Left lobe of liver (tissue), 2 donors: ENCODE measurements around the gene DYSF. TPM values are rescaled to one million over a fixed set of nuclear protein-coding genes. Genes with fewer than 3 reads are reported as not detected.

Source experiments
- ATAC-seq: fragments of 200-7000 bp; cut with Tn5 transposase; one replicate; pipeline ENCODE4 v1.9.1; 2020; ENCODE audit warnings: mild to moderate bottlenecking, moderate library complexity
- DNase-seq: peaks from one replicate; pipeline ENCODE4 v3.0.0-alpha.2; 2020; ENCODE audit warnings: low spot score
- total RNA-seq: library from RNA; stranded (reverse); gene quantifications from one replicate; pipeline ENCODE4 v1.2.1, GENCODE V29; 2021
- donor health status: DM: no; HTN: no; CAD: no; lungs with moderate emphysema.
- donor health status: DM: no; HTN: yes; CAD: no.

Gene DYSF
- total RNA-seq, 1 donor from 2014 or later, result 30.0 TPM

GRCh38 chr2:71563872-71564271, 110.5 kb downstream of the DYSF start:
- ATAC-seq (no peak), DNase-seq (no peak)

- DNase-seq, result no peak
- ATAC-seq, result no peak
Measured at GRCh38 chr2:71564361-71564760, 111.0 kb downstream of the DYSF start.

- no peak for DNase-seq
- no peak for ATAC-seq
Measured at GRCh38 chr2:71564790-71565189, 111.4 kb downstream of the DYSF start.

GRCh38 chr2:71566372-71566771, 113.0 kb downstream of the DYSF start:
- ATAC-seq (no peak), DNase-seq (no peak)

GRCh38 chr2:71567625-71568024, 114.3 kb downstream of the DYSF start:
- no peak for DNase-seq
- no peak for ATAC-seq

GRCh38 chr2:71568103-71568502, 114.7 kb downstream of the DYSF start:
- no peak for ATAC-seq
- DNase-seq, result no peak

GRCh38 chr2:71570511-71570910, 117.2 kb downstream of the DYSF start:
- DNase-seq (no peak), ATAC-seq (no peak)

GRCh38 chr2:71570951-71571460, 117.6 kb downstream of the DYSF start:
- ATAC-seq (no peak), DNase-seq (no peak)

GRCh38 chr2:71571945-71572344, 118.6 kb downstream of the DYSF start:
- DNase-seq (no peak), ATAC-seq (no peak)

GRCh38 chr2:71575966-71576365, 122.6 kb downstream of the DYSF start:
- DNase-seq, result no peak
- no peak for ATAC-seq

GRCh38 chr2:71576541-71576940, 123.2 kb downstream of the DYSF start:
- ATAC-seq, result no peak
- no peak for DNase-seq

GRCh38 chr2:71577209-71577608, 123.8 kb downstream of the DYSF start:
- DNase-seq (no peak), ATAC-seq (no peak)

GRCh38 chr2:71578767-71579342, 125.5 kb downstream of the DYSF start:
- ATAC-seq (no peak), DNase-seq (no peak)

GRCh38 chr2:71581026-71581425, 127.7 kb downstream of the DYSF start:
- DNase-seq (no peak), ATAC-seq (no peak)

GRCh38 chr2:71583876-71584275, 130.5 kb downstream of the DYSF start:
- ATAC-seq (no peak), DNase-seq (no peak)

- DNase-seq (no peak), ATAC-seq (no peak)
Measured at GRCh38 chr2:71586471-71586870, 133.1 kb downstream of the DYSF start.

- ATAC-seq, result no peak
Measured at GRCh38 chr2:71587509-71588073, 134.2 kb downstream of the DYSF start.

GRCh38 chr2:71588497-71589170, 135.3 kb downstream of the DYSF start:
- no peak for DNase-seq
- no peak for ATAC-seq

More at GRCh38 chr2:71587509-71588073, 134.2 kb downstream of the DYSF start:
- no peak for DNase-seq

- DNase-seq, result no peak
- ATAC-seq, result no peak
Measured at GRCh38 chr2:71589763-71590162, 136.4 kb downstream of the DYSF start.

- DNase-seq (no peak), ATAC-seq (no peak)
Measured at GRCh38 chr2:71591044-71591443, 137.7 kb downstream of the DYSF start.

- no peak for DNase-seq
- no peak for ATAC-seq
Measured at GRCh38 chr2:71592181-71592711, 138.9 kb downstream of the DYSF start.

GRCh38 chr2:71595569-71595968, 142.2 kb downstream of the DYSF start:
- no peak for DNase-seq
- no peak for ATAC-seq
